ENCODE results near the gene TUBB4B.
A peak's percentile ranks its signal among the peaks of the same experiment; 100 is the strongest.

The TUBB4B gene

DNA sequence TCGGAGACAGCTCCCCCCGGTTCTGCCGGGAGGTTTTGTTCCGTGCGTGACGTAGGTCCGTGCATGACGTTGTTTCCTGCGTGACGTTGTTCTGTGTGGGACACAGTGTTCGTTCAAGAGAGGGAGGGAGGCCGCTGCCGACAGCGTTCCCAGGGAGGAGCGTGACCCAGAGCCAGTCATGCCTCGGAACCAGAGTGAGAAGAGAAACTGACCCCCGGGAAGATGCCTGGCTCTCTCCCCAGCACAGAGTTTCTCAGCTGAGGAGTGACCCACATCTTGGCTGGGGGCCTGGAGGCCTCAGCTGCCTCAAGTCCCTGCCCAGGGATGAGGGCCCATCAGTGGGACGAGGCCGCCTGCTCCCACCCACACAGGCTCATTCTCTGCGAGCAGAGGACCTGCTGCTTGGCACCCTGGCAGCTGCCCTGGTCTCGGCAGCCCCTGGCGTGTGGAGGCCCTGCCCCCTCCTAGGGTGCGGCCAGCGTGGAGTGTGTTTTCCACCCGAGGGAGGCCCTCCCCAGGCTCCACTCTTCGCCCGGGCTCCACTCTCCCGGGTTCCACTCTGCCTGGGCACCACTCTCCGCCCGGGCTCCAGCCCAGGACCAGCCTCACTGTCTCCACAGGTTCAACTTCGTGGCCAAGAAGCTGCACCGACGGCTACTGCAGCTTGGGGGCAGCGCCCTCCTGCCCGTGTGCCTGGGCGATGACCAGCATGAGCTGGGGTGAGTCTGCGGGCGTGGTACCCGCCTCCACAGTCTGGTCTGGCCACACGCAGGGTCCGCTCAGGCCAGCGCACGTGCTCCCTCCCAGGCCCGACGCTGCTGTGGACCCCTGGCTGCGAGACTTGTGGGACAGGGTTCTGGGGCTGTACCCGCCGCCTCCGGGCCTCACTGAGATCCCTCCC is 27.7 kb upstream of the TUBB4B start:
- DNase-seq (ENCODE audit: low read depth), result no peak

DNA sequence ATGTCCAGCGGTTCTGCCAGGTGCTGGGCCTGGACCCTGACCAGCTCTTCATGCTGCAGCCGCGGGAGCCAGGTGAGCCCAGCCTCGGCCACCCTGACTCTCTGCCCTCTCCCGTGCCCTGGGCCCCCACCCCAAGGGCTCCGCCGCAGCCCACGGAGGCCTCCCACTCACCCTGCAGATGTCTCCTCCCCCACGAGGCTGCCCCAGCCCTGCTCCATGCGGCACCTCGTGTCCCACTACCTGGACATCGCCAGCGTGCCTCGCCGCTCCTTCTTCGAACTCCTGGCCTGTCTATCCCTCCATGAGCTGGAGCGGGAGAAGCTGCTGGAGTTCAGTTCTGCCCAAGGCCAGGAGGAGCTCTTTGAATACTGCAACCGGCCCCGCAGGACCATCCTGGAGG is 26.5 kb upstream of the TUBB4B start:
- no peak for DNase-seq (ENCODE audit: low read depth)

DNA sequence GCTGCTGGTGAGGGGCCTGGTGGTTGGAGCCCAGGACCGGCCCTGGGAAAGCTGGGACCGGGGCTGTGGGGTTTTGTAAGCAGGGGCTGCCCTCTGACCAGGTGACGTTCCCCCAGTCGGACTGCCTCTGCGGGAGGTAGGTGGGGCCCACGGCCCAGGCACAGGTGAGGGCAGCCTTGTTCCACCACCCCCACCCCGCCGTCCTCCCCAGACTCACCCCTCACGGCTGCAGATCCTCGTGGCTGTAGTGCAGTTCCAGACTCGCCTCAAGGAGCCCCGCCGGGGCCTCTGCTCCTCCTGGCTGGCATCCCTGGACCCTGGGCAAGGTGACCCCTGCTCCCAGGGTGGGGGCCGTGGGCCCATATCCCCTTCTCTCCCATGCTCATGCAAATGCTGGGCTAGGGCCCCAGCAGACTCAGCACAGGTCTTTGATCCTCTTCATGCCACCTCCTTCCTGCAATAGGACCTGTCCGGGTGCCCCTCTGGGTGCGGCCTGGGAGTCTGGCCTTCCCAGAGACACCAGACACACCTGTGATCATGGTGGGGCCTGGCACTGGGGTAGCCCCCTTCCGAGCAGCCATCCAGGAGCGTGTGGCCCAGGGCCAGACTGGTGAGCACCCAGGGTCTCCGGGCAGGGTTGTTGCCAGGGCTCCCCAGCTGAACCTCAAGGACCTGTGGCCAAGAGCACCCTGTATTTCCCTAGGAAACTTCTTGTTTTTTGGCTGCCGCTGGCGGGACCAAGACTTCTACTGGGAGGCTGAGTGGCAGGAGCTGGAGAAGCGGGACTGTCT is 25.7 kb upstream of the TUBB4B start:
- DNase-seq (ENCODE audit: low read depth), result no peak

DNA sequence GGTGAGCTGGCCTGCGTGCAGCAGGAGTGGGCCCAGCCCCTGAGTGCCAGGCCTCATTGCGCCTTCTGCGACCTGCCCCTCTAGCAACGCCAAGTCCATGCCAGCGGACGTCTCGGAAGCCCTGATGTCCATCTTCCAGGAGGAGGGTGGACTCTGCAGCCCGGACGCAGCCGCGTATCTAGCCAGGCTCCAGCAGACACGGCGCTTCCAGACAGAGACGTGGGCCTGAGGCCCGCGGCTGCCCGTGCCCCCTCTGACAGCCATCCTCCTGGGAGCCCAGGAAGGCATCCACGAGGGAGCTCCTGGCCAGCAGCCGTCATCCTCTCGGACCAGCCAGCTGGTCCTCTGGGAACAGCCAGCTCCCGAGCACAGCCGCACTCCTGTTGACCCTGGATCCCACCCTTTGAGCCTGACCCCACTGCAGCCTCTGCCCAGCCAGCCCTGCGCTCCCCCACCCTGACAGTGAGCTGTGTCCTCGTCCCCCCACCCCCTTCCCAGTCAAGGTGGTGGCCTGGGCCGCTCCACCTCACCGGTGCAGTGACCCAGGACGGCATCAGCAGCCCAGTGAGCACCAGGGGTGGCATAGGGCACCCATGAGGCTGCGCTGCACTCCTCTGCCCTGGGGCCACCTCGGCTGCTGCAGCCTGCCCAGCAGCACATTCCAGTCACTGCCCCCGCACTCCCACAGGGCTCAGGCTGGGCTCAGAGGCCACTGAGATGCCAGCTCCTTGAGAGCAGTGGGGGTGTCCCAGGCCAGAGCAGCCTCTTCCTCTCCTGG is 24.7 kb upstream of the TUBB4B start:
- DNase-seq (ENCODE audit: low read depth), result no peak

DNA sequence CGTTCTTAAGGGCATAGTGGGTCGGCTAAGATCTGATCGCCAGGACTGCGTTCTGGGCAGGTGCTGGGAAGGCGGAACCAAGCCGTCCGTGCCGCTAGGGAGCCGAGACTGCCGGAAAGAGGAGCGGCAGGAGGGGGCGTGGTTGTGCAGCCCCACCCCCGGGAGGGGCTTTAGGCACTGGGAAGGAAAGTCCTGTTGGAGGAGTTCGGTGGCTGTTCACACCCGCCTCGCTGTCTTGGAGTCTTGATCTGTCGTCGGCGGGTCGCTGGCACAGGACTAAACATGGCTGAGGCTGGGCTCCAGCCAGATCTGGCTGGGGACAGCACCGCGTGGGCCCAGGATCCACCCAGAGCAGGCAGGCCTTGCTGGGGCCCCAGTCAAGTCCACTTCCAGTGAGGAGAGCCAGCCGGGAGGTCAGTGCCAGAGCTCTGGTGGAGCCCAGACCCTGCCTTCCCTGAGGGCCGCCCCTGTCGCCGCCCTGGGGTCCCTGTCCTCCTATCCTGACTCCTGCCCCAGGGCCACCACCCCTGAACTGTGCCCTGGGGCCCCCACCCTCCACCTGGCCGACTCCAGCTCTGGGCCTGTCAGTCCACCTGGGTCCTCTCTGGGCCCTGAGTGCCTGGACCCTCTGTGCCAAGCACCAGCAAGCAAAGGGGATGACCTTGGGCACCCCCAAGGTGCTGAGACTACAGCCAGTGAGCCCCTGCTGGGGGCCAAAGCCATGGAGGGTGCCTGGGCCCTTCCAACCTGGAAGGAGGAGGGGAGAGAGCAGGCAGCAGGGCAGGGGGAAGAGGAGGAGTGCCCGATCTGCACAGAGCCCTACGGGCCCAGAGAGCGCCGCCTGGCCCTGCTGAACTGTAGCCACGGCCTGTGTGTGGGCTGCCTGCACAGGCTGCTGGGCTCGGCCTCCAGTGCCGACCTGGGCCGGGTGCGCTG is 23.5 kb upstream of the TUBB4B start:
- DNase-seq (ENCODE audit: low read depth), result no peak

DNA sequence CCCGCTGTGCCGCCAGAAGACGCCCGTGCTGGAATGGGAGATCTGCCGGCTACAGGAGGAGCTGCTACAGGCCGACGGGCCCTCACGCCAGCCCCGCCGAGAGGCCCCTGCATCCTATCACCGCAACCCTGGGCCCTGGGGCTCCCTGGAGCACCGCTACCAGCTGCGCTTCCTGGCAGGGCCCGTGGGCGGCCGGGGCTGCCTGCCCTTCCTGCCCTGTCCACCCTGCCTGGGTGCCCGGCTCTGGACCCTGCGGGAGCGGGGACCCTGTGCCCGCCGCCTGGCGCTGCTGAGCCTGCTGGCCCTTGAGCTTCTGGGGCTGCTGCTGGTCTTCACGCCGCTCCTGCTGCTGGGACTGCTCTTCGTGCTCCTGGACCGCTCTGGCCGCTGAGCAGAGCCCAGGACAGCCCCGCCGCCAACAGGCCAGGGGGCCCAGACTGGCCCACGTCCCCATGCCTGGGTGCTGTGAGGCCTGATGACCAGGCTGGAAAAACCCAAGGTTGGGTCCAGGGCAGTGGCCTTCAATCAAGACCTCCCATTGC is 22.8 kb upstream of the TUBB4B start:
- DNase-seq (ENCODE audit: low read depth), result no peak

DNA sequence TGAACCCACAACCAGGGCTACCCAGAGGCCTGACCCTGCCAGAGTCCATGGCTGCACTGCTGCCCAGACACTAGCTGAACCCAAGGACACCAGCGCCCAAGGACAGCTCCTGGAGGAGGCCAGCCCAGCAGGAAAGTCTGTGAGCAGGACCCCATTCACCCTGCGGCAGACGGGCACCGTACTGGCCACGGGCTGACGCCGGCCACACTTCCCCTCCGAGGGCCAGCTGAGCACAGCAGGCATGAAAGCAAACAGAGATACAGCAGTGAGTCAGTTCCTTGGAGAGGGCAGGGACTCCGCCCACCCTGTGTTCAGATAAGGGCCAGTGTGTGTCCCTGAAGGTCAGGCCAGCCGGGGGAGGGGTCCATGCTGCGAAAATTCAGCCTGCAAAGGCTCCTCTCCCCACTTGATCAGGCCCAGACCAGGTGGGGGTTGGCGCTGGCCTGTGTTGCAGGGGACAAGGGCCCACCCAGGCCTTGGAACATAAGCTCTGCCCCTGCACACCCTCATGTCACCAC is 22.3 kb upstream of the TUBB4B start:
- DNase-seq (ENCODE audit: low read depth), result no peak

DNA sequence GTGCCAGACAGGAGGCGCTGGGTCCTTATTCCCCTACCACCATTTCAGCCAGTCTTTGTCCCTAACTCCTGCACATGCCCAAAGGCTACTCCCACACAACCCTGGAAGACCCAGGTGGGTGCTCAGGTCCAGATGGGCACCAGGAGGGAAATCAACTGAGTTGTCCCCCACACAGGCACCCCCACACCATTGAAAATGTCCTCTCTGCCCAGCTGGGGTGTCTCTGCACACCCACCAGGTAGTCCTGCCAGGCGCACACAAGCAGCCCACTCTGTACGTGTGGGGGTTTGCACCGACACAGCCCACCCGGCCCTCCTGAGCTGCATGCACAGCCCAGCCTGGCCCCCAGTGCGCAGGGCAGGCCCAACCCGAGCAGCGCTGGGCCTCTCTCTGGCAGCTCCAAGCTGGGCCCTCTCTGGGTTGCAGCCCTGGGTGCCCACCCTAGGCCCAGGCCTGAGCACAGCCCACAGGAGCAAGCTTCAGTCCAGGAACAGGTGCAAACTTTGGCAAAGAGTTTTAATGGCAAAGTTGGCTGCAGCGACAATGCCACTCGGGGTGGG is 21.2 kb upstream of the TUBB4B start:
- DNase-seq (ENCODE audit: low read depth), result no peak

DNA sequence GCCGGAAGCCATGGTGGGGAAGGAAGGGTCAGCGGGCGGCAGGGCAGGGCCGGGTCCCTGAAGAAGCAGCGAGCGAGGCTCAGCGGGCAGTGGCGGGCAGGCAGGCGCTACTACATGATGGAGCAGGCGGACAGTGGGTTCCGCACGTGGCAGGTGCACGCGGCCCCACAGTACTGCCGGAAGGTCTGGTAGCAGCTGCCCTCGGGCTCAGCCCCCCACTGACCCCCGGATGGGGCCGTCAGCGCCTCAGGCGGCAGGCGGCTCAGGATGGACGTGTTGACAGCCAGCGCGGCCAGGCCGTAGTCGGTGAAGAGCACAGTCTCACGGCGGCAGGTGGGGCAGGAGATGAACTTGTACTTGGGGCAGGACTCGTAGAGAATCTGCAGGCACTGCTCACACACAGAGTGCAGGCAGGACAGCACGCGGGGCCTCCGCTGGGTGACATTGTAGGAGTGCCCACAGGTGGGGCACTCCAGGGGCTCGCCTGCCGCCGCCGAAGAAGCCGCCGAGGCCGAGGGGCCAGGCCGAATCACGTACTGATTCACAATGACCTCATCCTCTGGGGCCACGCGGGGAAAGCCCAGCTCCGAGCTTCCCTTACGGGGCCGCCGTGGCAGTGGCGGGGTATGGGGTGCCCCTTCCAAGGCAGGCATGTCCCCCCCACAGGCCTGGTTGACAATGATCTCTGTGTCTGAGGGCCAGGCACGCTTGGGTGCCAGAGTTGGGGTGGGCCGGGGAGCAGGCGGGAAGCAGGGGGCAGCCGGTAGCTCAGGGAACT is 20.6 kb upstream of the TUBB4B start:
- DNase-seq (ENCODE audit: low read depth), result no peak

DNA sequence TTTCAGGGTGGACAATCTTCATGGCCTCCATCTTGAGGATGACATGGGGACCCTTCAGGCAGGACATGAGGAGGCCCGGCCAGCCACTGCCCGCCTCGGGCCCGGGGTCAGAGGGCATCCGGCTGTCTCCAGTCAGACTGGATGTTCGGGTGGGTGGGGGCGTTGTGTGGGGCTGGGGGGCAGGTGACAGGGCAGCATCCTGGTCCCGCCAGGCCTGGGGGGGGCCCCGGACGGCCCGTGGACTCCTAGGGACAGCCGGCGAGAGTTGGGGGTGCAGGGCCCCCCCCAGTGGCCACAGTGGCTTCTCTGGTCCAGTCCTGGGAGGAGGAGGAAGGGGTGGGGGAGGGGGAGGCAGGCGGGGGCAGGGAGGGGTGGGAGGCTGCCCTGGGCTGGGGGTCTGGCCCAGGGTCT is 20.0 kb upstream of the TUBB4B start:
- no peak for DNase-seq (ENCODE audit: low read depth)

DNA sequence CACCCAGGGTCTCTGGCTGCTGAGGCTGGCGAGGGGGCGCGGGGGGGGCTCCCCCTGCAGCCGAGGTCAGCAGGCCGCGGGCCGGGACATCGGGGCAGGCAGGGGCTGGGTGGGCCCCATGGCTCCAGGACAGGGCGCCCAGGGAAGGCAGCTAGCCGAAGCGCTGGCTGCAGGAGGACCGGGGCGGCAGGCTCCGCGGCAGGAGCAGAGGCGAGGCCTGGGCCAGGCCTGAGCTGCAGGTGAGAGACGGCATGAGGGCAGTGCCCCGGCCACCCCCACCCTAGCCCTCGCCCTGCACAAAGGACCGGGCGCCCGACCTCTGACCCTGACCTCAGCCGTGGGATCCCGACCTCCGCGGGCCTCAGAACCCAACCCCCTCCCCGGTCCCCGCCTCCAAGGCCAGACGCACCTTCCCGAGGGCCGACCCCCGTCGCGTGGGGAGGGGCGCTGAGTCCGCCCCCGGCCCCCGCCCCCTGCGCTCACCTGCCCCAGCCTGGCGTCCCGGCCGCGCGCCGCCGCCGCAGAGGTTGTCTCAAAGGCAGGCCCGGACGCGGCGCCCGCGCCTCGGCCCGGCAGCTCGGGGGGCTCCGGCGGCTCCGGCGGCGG is 19.5 kb upstream of the TUBB4B start:
- DNase-seq (ENCODE audit: low read depth), result no peak

DNA sequence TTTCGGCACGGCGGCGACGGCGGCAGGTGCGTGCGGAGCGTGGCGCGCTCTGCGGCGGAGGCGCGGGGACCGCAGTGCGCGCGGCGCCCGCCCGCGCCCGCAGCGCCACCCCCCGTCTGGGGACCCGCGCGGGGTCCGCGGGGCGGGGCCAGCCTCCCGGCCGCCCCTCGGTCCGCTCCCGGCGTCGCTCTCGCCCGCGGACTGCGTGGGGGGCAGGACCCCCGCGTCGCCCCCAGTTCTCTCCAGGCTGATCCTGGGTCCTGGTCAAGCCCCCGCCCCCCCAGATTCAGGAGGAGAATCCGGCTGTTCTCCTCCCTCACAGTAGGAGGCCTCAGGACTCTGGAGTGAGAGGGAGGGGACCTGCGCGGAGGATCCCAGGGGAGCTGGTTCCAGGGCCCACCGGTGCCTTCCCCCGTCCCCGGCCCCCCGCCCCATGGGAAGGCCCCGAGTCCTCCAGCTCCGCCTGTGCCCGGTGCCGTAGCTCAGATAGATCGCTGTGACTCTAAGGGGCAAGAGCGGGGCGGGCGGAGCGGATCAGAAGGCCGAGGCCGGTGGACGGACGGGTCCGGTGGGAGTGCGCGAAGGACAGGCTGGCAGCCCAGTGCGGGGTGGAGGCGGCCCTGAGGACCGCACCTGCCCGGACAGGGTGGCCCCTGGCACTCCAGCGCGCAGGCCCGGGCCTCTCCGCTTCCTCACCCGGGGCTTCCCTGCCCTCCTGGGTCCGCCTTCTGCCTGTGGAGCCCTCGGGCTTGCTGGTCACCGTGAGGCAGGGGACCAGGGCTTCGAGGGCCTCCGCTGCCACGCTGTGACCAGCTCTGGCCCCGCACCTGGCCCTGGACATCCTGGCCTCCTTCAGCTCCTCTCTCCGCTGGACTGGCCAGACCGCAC is 18.7 kb upstream of the TUBB4B start, which contains the start of gene RNF208:
Gene RNF208 (minus strand): TSS at position 51 of the 888 bp plus-strand sequence. CDS start 1,028 bp downstream, outside the sequence.
- no peak for DNase-seq (ENCODE audit: low read depth)

DNA sequence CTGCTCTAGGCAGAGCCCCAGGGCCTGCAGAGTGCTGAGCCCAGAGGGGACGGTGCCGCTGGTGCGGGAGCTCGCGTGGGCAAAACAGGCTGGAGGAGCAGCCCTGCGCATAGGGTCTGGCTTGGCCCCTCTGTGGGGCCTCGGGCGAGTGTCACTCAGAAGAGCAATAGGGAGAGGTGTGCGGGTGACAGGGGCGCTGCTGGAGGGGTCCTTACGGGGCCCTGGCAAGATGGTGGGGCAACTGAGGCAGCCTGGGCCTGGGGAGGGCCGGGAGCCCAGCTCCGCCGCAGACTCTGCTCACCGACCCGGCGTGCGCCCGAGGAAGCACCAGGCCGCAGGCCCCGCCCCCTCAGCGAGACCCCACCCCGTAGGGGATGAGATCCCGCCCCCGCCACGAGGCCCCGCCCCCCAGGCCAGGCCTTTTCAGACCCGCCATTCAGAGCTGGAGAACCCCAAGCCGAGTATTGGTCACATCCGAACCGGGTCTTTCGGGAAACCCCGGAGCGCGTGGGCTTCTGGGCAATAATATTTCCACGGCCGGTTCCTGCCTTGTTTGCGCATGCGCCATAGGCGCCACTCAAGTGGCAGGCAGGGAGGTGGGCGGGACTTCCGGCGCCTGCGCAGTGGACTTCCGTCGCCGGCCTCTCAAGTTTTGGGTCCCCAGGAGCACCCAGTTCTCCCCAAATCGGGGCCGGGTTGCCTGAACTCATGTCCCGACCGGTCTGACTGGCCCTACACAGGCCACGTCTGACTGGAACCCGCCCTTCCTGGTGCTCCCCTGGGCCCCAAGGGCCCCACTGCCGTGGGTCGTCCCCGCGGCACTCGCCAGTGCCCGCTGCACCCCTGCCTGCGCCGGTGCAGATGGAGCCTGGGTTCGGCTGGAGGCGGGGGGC is 17.8 kb upstream of the TUBB4B start:
- DNase-seq (ENCODE audit: low read depth), result peak; percentile 92

DNA sequence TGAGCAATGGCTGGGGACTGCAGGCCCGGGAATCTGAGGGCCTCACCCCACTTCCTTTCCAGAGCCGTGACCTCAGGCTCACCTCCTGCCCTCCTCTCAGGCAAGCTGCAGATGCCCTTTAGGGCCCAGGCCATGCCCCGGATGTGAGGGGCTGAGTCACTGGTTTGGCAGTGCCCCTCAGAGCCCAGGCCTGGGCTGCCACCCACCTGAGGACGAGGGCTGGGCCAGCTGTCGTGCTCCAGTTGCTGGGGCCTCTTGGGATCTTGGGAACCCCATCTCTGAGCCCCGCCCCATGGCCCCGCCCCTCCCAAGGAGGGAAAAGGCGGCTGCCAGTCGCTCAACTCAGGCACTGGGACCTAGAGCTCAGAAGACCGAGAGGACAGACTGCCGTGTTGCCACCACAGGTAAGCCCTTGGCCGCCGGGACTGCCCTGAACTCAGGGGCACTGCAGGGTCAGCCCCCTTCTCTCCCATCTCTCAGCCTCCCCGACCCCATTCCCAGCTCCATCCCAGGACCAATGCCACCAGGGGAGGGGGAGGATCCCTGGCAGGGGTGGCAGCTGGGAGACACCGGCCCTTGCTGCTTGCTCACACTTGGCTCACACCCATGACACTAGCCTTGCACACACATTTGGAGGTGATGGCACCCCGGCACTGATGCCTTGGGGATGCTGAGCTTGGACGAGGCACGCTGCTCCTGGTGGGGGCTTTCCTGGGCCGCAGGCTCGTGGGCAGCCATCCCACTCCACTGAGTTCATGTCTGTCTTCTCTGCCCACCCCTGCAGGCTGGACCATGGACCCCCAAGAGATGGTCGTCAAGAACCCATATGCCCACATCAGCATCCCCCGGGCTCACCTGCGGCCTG is 16.0 kb upstream of the TUBB4B start, which contains the start of gene CYSRT1:
Gene CYSRT1 (plus strand): TSS at position 345 of the 865 bp plus-strand sequence. CDS start 448 bp downstream, at position 793.
- no peak for DNase-seq (ENCODE audit: low read depth)

DNA sequence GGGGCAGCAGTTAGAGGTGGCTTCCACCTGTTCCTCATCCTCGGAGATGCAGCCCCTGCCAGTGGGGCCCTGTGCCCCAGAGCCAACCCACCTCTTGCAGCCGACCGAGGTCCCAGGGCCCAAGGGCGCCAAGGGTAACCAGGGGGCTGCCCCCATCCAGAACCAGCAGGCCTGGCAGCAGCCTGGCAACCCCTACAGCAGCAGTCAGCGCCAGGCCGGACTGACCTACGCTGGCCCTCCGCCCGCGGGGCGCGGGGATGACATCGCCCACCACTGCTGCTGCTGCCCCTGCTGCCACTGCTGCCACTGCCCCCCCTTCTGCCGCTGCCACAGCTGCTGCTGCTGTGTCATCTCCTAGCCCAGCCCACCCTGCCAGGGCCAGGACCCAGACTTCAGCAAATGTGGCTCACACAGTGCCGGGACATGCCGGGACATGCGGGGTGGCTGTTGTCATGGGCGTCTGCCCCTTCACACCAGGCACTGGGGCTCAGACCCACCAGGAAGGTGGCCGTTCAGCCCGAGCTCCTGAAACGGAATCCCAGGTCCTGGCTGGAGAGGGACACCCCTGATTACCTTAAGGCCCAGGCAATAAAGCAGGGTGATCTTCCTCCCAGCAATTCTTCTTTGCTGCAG is 15.3 kb upstream of the TUBB4B start:
- DNase-seq (ENCODE audit: low read depth), result no peak

Data from HS-5 (cell line).